Stimulated activated CD8-positive, alpha-beta memory T cell treated with anti-CD3 and anti-CD28 coated beads, Interleukin-15, amount 100 ng/mL, for 24 hours (primary cell): Measurements from ENCODE around the gene NKAIN4.

Experiments
- DNase-seq: peaks from one replicate; pipeline ENCODE4 v3.0.0-alpha.2; 2020; ENCODE audit warnings: low read depth

The NKAIN4 gene

DNA sequence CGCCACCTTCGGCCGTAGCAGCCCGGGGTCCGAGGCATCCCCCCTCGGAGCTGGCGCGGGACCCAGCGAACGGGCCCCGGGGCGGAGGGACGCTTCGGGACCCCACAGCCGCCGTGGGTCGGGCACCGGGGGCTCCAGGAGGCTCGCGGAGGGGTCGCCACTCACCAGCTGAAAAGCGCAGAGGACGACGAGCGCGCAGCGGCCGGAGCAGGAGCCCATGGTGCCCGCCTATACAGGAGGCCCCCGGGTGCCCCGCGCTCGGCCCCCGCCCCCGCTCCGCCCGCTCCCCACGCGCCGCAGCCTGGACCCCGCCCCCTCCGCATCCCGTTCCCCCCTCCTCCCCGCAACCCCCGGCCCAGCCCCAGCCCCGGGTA lies at the start of gene NKAIN4:
Gene NKAIN4, minus strand, starts transcription at position 232 of the 374 bp plus-strand sequence. Its CDS starts 13 bp downstream, at position 219.
- DNase-seq: no peak

DNA sequence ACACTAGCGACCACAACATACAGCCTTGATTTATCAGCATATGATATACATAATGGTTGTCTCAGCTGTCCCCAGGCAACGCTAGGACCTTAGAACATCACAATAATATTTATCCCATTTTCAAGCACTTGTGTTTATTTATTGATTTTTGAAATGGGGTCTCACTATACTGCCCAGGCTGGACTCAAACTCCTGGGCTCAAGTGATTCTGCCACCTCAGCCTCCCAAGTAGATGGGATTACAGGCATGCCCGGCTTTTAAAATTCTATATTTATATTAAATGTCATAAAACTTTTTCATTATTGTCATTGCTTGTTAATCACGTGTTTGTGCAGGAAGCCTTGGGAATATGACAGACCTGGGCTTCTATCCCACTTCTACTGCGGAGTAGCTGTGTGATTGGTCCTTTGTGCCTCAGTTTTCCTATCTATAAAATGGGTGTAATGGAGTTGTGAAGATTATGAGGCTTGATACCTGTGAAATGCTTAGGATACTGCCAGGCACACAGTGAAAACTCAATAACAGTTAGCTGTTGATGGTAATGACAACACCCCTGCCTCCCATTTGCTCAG lies 48.9 kb upstream of the NKAIN4 start:
- DNase-seq: no peak

DNA sequence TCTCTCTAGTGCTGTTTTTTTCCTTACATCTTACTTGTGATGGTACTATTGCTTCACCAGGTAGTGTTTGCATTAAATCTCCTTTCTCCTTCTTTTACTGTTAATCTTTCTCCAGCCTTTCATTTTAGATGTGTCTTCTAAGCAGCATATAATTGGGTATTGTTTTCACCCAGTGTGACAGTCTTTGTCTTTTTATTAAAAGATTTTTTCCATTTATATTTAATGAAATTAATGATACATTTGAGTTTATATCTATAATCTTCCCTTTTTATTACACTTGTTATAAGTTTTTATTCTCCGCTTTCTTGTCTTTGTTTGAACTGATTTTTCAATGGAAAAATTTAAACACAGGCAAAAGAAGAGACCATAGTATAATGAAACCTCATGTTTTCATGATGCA lies 47.4 kb upstream of the NKAIN4 start:
- no peak for DNase-seq

DNA sequence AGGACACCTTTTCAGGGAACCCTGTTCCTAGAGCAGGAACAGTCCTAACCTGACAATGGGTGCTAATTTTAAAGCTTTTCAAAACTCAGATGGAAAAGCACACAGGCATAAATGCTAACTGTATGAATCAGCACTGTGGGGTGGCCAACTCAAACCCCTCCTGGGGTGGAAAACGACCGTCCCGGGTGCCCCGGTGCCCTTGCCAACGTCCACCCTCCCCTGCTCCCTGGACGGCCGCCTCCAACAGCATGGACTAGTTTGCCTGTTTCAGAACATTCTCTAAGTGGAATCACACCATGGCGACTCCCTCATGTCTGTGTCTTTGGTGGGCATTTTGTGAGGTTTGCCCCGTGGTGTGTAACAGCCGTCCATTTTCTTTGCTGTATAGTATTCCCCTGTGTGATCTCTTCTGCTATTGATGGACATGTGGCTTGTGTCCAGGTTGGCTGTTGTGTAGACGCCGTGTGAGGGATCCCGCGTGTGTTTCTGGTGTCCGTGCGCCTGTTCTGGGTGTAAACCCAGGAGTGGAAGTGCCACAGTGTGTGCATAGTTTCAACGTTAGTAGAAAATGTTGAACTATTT lies 44.6 kb upstream of the NKAIN4 start:
- DNase-seq: no peak

DNA sequence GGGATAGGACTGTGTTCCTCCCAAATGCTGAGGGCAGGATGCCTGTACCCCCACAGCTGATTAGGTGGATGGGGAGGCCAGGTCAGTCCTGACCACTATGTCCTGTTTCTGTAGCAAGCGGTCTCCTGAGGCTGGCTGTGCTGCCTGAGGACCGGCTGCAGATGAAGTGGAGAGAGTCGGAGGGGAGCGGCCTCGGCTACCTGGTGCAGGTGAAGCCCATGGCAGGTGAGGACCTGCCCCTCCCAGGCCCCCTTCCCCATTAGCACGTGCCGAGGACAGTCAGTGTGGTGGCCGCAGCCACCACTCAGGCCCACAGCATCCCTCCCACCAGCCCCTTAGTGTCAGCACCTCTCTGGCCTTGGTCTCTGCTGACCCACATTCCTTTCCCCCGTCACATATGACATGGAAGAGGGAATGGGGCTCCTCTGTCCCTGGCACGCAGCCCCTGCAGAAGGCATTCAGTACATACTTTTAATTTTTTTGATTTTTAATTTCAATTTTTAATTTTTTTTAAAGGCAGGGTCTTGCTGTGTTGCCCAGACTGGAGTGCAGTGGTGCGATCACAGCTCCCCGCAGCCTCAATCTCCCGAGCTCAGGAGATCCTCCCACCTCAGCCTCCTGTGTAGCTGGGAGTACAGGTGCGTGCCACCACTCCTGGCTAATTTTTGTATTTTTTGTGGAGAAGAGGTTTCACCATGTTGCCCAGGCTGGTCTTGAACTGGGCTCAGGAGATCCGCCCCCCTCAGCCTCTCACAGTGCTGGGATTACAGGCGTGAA lies 43.7 kb upstream of the NKAIN4 start:
- no peak for DNase-seq

DNA sequence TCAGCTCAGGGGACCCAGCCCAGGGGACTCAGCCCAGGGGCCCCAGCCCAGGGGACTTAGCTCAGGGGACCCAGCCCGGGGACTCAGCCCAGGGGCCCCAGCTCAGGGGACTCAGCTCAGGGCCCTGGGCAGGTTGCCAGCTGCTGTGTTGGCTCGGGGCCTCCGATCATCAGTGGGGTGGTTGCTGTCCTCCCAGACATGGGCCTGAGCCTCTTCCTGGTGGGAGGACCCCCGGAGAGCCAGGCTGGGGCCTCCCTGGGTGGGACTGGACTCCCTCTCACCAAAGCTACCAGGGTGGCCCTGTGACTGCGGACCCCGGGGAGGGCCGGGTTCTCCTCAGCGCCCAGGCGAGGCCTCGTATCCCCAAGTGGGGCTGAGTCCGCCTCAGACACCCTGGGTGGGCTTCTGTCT lies 43.1 kb upstream of the NKAIN4 start:
- DNase-seq: no peak

DNA sequence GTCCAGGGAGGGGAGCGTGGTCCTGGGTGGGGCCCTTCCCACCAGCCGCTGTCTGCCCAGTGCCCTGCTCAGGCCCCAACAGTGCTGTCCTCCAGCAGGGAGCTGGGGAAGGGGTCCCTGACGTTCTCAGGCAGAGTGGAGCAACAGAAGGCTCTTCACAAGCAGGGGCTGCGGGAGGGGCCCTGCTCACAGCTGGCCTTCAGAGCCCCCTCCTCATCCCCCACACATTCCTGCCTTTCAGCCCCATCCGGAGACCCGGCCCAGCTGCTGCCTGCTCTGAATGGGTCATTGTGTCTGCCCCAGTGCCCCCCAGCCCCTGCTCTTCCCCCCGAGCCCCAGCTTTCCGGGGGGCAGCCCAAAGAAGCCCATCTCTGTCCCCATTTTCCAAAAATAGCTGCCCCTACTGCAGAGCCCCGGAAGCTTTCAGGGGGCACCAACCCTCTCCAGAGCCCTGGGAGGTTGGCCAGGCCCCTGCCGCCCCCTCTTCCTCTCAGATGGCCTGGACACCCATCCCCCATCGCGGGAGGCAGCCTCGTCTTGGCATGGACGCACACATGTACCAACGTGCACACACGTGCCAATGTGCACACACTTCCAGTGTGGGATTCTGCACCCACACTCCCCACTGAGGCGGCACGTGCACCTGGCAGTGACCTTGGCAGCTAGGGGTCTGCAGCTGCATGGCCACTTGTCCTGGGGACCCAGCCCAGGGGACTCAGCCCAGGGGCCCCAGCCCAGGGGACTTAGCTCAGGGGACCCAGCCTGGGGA lies 42.5 kb upstream of the NKAIN4 start:
- no peak for DNase-seq

DNA sequence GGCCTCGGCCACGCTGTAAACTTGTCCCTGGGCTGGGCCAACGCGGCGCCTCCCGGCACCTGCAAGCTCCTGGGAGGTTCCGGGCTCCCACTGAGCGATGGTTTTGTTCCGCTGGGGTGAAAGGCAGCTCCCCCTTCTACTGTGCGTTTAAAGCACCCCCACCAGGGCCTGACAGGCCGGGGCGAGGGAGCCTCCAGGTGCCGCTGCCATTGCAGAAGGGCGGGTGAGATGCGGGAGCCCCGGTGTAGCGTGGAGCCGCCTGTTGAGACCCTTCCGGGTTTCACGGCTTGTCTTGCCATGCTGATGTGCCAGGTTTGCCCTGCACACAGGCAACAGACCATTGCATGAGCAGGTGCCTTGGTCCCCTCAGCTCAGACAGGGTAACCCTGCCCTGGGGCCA lies 41.6 kb upstream of the NKAIN4 start:
- DNase-seq: no peak

DNA sequence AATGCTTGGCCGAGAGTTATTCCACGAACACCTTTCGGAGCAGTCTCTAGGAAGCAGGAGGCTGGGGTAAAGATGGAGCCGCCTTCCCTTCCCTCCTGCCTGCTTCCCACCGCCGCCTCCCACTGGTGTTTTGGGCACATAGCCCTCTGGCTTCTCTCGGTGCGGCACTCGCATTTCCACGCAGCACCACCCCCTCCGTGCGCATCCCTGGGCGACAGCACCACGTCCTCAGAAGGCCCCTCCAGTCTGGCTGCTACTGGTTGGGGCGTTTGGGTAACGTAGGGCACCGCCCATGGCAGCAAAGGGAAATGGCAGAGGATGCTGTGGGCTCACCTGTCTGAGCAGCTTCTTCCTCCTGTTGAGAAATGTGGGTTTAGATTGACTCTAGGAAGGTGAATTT lies 41.2 kb upstream of the NKAIN4 start:
- no peak for DNase-seq

DNA sequence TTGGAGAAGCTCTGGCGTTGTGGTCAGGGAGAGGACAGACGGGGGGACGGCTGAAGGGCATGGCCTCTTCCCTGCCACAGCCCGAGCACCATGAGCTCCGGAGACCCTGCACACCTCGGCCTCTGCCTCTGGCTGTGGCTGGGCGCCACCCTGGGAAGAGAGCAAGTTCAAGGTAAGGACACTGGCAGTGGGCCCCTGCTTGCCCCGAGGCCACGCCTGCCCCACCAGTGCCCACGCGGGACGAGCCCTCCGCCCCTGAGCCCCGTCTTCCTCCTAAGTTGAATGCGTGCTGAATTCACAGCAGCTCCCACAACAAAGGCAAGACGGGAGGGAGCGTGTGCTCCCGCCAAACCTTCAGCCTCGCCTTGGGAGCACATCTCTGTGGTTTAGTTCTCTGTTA lies 40.8 kb upstream of the NKAIN4 start:
- no peak for DNase-seq

DNA sequence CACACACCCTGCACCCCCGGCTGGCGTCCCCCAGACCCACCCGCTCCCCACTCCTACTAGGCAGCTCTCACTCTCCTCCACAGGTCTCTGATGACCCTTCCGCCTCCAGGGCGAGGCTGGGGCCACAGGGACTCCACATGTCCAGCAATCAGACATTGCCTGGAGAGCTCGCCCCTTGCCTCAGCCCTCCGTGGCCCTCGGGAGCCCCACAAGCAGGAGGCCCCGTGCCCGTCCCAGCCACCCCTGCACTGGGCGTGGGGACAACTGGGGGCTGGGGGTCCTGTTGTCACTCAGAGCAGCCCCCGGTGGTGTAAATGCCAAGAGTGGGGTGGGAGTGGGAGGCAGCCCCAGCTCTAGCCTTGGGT lies 40.3 kb upstream of the NKAIN4 start:
- DNase-seq: no peak

DNA sequence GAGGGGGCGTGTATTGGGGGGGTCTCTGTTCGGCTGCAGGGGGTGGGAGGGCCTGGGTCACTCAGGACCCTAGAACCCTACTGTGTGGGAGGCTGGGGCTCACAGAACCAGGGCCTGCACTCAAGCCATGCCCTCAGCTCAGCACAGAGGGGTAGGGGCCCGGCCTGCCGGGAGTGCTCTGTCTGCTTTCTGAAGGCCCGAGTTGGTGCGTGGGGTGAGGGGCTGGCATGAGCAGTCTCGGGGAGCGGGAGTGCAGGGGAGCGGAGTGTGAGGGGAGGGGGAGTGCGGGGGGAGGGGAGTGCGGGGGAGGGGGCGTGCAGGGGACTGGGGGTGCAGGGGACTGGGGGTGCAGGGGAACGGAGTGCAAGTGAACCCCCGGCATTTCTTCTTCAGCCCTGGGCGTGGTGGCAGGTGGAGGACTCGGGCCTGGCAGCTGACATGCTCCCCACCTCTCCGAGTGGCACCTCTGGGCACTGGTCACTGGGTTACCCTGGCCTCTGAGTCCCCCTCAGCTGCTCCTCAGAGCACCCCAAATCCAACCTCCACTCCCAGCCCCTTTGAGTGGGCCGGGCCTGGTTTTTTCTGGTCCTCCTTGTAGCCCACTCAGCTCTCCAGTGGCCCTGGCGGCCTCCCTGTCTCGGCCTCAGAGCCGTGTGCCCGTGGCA lies 39.7 kb upstream of the NKAIN4 start:
- no peak for DNase-seq

DNA sequence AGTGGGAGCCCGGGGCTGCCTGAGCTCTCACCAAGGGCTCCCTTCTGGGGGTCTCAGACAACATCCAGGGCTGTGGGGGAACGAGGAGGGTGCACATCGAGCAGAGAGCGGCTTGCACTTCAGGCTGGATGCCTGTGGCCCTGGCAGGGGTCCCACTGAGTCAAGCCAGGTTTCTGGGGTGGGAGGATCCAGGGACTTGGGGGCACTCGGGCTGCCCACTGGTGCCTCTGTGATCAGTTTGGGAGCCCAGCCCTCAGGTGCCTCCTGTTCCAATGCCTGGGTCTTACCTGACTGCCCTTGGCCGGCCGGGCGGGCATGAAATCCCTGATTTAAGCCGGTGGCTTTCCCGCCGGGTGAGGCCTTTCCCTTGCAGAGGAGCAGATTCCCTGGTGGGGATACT lies 39.2 kb upstream of the NKAIN4 start:
- DNase-seq: no peak

DNA sequence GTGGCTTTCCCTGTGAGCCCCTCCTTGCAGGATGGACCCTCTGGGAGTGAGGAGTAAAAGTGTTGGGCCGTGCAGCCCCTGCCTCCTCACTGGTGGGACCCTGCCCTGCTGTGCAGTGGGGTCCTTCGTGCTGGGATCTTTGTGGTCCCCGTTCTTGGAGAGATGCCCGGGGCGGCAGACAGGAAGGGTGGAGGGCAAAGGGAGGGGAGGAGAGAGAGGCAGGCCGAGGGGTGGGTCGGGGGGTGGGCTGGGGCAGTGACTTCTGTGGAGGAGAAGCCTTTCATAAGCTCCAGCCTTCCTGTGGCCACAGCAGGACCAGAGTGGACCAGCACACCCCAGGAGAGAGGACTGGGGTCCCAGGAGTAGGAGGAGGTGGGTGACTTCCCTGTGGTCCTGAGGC lies 38.6 kb upstream of the NKAIN4 start, which contains the start of gene COL20A1:
Gene COL20A1, plus strand, starts transcription at position 283 of the 400 bp plus-strand sequence. CDS start 1,922 bp downstream, outside the sequence.
- DNase-seq: no peak

DNA sequence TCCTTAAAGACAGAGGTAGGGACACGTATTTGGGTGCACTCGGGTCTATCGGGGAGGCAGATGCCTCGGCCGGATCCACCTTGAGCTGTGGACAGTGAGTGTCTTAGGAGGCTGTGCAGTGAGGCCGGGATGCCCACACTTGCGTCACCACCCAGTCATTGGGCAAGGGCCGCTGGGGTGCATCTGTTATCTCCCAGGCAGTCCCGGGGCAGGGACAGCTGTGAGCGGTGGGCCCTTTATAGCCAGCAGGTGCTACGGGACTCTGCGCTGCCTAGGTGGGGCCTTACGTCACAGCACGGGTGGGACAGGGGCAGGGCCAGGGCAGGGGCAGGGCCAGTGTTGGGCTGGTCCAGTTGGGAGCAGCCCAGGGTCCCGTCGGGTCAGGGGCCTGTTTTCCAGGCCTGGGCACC lies 38.0 kb upstream of the NKAIN4 start:
- DNase-seq: no peak

DNA sequence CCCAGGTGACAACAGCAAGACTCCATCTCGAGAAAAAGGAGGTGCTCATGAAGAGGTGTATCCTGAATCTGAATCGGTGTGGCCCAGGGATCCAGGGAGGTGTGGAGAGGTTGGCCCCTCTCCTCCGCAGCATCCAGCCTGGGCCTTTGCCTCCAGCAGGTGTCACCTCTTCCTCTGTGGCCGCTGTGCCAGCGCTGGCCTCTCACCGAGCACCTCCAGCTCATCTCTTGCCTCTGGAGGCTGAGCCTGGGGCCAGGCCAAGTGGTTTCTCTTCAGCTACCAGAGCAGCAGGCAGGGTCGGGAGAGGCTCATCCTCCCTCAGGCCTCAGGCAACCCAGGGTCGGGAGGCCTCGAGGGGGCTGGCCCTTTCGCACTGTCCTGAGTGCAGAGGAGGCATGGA lies 37.5 kb upstream of the NKAIN4 start:
- no peak for DNase-seq

DNA sequence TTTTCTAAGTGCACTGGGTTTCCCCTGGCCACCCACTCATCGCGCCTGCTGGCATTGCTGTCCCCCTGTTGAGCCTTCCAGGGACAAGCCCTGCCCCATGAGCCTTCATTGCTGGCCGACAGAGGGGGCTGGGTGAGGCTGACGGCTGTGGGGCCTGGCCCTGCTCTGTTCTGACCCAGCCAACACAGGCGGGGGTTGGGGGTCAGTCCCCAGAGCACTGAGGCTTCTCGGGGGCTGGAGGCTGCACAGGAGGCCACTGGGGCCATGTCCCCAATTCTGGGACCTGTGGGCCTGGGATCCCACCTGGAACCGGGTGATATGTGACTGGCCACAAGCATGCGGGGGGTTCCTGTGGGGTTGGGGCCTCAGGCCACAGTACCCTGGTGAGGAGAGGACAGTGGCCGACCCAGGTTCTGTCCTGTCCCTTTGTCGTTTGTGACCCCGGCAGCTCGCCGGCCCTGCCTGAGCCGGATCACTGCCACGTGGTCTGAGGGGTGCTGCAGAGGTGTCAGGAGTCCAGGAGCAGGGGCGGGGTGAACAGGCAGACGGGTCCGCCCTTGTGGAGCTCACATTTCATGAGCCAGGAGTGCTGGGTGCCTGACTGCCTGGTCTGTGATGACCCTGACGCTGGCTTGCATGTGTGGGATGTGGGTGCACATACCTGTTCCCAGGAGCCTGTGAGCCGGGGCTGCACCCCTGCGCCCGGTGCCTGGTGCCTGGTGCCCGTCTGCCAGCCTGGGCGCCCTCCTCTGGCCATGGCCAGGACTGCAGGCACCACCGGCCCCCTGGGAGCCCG lies 36.6 kb upstream of the NKAIN4 start:
- DNase-seq: peak; percentile 69

DNA sequence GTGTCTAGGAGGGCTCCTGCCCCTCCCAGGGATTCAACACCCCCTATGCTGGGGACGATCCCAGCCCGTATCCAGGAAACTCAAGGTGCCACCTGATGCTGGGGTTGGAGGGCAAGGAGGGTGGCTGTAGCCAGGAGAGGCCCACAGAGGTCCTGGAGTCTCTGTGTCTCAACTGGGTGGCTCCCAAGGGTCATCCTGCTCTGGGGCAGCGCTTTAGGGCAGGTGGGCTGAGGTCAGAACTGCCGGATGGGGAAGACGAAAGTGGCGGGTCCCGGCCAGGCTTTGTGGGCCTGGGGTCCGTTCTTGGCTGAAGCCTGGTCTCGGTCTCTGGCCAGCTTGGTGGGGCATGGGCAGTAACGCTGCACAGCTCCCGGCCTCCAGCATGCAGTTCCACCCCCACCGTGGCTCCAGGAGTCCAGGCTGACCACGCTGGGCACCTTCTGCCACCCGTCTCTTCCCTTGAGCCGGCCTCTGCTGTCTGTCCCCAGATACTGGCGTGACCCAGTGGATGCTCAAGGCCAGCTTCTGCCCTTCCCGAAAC lies 35.9 kb upstream of the NKAIN4 start:
- DNase-seq: no peak

DNA sequence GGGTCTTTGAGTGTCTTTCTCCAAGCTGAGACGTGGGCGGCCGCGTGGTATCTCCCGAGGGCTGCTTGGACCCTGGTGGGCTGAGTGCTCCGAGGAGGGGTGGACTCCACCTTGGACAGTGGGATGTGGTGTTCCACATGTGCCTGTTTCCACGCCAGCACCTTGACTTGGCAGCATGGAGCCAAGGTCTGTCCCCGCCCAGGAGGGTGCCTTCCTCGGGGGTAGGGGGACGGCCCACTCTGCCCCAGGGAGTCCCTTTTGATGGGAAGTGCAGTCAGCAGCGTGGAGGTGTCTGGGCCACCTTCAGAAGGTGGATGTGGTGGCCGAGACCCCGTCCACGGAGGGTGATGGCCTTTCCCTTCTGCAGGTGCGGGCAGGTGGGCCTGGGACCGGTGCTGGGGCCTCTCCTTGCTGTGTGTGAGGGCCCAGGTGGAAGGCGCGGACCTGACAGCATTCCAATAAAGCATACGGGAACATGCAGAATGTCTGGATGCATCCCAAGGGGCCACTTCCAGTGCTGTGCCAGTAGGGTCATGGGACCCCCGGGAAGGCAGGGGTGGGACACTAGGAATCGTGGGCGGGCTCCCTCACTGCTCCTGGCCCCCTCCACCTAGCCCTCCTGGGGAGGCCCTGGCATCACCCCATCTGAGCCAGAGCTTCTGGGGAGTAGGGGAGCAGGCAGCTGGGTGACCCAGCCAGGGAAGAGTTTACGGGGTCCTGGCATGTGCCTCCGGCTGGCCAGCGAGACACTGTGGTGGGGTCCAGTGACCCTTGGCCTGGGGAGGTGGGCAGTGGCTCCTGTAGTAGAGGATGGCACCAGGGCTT lies 35.3 kb upstream of the NKAIN4 start:
- no peak for DNase-seq

DNA sequence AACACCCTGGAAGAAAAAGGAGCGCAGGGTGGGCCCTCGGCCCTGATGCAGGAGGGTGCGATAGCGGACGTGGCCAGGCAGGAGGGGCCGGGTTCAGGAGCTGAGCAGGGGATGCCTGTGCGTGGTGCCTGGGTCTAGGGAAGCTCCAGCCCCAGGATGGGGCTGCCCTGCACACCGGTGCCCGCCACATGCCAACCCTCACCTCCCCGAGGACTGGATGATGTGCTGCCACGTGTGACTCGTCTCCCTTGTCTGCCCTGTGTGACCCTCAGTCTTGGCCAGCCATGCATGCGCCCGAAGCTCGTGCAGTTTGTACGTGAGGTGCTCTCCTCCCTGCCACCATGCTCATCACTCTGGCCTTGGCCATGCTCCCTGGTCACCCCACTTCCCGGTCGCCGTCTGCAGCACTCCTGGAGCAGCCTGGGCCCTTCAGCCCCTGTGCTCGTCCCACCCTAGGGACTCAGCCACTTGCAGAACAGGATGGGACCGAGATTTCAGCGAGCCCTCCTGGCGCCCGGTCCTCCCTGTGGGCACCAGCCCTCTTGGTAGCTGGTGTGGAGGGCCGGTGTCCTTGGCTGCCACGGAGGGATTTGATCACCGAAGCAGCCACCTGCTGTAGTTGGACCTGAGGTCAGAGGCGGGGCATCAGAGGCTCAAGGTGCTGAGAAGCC lies 34.5 kb upstream of the NKAIN4 start:
- no peak for DNase-seq
